Measurements from ENCODE around the gene MALRD1.

GRCh38 chr10:19663344-19663743 lies 614.7 kb downstream of the MALRD1 start:
- TF ChIP-seq SIN3A (conservative IDR thresholded peaks at IDR 0.05 in 1 of 2, IDR thresholded peaks at IDR 0.05 in 1 of 2; ENCODE audit: low read depth in 1 of 2, low read length in 2 of 2) (no peak), RAD21 (IDR thresholded peaks at IDR 0.05 in 1 of 2, conservative IDR thresholded peaks at IDR 0.05 in 1 of 2; ENCODE audit: low read depth in 2 of 2, low read length in 2 of 2) (peak; percentile 57 to 59), POLR2AphosphoS5 (IDR thresholded peaks at IDR 0.05; ENCODE audit: low read depth, low read length) (no peak), CTCF (IDR thresholded peaks at IDR 0.05; ENCODE audit: control extremely low read depth in 1 of 3, insufficient read depth in 1 of 3, low read depth in 1 of 3, low read length in 3 of 3) (peak in 2 of 3 experiments; percentile 14 to 24; a peak in 2 of 4 replicates), EZH2 (IDR thresholded peaks at IDR 0.05; ENCODE audit: low read depth, low read length, severe bottlenecking) (no peak), POLR2A (IDR thresholded peaks at IDR 0.05; ENCODE audit: control extremely low read depth in 1 of 2, low read depth in 2 of 2, low read length in 2 of 2) (no peak), NANOG (IDR thresholded peaks at IDR 0.05; ENCODE audit: insufficient read depth, low read depth, low read length, poor library complexity, severe bottlenecking) (no peak), EP300 (IDR thresholded peaks at IDR 0.05; ENCODE audit: borderline replicate concordance in 1 of 2, low read depth in 2 of 2, low read length in 2 of 2) (no peak)
